Activated CD4-positive, alpha-beta T cell treated with anti-CD3 and anti-CD28 coated beads for 24 hours (primary cell): ENCODE measurements around the gene SESTD1.
"Not testable (repeated sequence)": the region's sequence is repeated elsewhere in the genome, so short reads cannot be mapped to it uniquely, and the experiment has no call there.

Source experiments
- DNase-seq, 2 donors: peaks; one replicate each; pipeline ENCODE4 v3.0.0-alpha.2; 2020; ENCODE audit warnings: low read depth in 2 of 2

The SESTD1 gene

GRCh38 chr2:179106342-179106675, 158.3 kb downstream of the SESTD1 start:
- DNase-seq = no peak

DNA sequence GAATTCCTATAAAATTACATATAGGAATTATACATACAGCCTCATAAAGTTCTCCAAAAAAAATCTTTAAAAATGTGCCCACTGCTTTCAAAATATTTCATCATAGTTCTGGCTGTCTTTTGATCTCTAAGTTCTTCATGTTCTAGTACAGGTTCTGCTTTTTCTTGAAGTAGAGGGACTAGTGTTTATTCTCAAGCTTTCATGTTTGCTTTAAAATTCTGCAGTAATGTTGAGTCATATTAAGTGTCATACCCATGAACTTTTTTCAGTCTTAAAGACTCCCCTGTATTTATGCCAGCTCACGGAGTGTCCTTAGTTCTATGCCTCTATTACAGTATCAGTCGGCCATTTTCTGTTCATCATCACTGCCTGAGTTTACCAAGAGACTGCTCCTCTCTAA, 159.9 kb downstream of the SESTD1 start:
- DNase-seq = no peak

- no peak for DNase-seq
Observed at GRCh38 chr2:179098080-179098689, 166.4 kb downstream of the SESTD1 start.

GRCh38 chr2:179097131-179097530, 167.5 kb downstream of the SESTD1 start:
- no peak for DNase-seq

DNA sequence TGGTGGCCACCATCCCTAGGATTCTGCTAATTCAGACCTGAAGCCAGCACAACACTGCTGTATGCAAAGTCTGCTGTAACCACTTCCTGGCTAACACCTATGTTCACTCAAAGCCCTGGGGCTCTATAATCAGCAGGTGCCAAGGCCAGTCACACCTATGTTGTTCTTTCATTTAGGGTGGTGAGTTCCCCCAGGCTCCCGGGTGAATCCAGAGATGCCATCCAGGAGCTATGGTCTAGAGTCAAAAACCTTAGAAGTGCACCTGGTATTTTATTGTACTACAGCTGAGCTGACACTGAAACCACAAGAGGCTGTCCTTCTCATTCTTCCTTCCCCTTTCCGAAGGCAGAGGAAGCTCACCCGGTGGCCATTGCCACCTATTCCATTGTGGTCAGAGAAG, 168.5 kb downstream of the SESTD1 start:
- DNase-seq = no peak

GRCh38 chr2:179092912-179093311, 171.7 kb downstream of the SESTD1 start:
- DNase-seq = not testable (repeated sequence)

- no peak for DNase-seq
Observed at GRCh38 chr2:179082697-179083096, 181.9 kb downstream of the SESTD1 start.

DNA sequence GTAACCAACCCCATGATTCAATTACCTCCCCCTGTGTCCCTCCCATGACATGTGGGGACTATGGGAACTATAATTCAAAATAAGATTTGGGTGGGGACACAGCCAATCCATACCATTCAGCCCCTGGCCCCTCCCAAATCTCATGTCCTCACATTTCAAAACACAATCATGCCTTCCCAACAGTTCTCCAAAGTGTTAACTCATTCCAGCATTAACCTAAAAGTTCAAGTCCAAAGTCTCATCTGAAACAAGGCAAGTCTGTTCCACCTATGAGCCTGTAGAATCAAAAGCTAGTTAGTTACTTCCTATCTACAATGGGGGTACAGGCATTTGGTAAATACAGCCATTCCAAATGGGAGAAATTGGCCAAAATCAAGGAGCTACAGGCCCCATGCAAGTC, 182.7 kb downstream of the SESTD1 start:
- DNase-seq = no peak

GRCh38 chr2:179072527-179072926, 192.1 kb downstream of the SESTD1 start:
- DNase-seq = no peak

GRCh38 chr2:179071810-179072355, 192.7 kb downstream of the SESTD1 start:
- no peak for DNase-seq

- no peak for DNase-seq
Observed at GRCh38 chr2:179070895-179071294, 193.7 kb downstream of the SESTD1 start.

DNA sequence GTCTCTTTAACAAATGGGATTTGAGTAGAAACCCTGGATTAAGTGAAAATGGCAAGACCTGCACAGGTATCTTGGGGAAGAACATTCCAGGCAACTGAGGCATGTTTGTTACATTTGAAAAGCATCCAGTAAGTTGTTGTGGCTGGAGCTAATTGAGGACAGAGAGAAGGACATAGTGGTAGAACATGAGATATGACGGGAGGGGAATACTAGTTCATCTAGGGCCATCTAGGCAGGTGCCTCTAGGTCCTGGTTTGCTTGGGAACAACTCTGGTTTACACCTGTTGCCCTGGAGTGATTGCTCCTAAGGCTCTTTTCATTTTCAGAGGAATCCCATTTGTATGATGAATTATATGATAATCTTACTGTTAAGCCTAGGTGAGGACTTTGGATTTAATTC, 194.9 kb downstream of the SESTD1 start:
- no peak for DNase-seq

- no peak for DNase-seq
Observed at GRCh38 chr2:179068991-179069643, 195.5 kb downstream of the SESTD1 start.

- DNase-seq = no peak
Observed at GRCh38 chr2:179059026-179059700, 205.5 kb downstream of the SESTD1 start.

DNA sequence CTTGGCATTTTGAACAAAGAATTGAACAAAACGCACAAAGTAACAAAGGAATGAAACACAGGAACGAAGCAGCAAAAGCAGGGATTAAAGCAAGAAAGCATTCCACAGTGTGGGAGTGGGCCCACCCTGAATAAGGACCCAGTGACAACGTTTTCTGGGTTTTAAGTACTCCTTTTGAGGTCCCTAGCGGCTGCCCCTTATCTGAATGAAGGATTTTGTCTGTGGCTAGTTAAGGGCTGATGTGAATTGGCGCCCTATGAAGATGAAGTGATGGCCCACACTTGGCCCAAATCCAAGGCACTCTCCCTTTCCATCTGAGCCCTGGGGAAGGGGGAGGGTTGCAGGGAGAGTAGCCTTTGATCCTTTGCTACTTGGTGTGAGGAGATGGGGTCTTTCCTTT, 206.9 kb downstream of the SESTD1 start:
- DNase-seq = no peak

- not testable (repeated sequence) for DNase-seq
Observed at GRCh38 chr2:179053568-179053967, 211.1 kb downstream of the SESTD1 start.
